Measurements from ENCODE around the gene DAAM2.

- TF ChIP-seq CTCF (IDR thresholded peaks at IDR 0.05) (no peak), POLR2A (IDR thresholded peaks at IDR 0.05) (no peak)
Measured at GRCh38 chr6:39880594-39880993, 88.4 kb downstream of the DAAM2 start.

Measured in esophagus squamous epithelium (tissue), 4 donors.